Measurements from ENCODE around the gene POLR3GL. TPM values are rescaled to one million over a fixed set of nuclear protein-coding genes. Genes with fewer than 3 reads are reported as not detected.

POLR3GL gene
- total RNA-seq, 6 experiments from 2014 or later: 8.4 to 14.3 (median 11.9) TPM

GRCh38 chr1:145987926-145988325 is 23.4 kb downstream of the POLR3GL start:
- no peaks in the 10 kb centered on the region for H3K9me3 ChIP-seq
- peaks cover 0 to 45% (median 15%) of the 10 kb centered on the region in 4 donors for H3K4me1 ChIP-seq
- peaks cover 0 to 4% (median 1%) of the 10 kb centered on the region in 4 donors for H3K36me3 ChIP-seq
- intact Hi-C loops (cut with DNase I): no loop called here
- TF ChIP-seq CTCF (IDR thresholded peaks at IDR 0.05): no peak
- TF ChIP-seq POLR2A (IDR thresholded peaks at IDR 0.05): no peak
- no peak overlapping the region for H3K27ac ChIP-seq
- no peaks in the 10 kb centered on the region for H3K27me3 ChIP-seq
- ATAC-seq (no peak), DNase-seq (no peak)
- H3K4me3 ChIP-seq: no peak overlapping the region
- 86% methylated on average over 1 of the region's 1 CpG for WGBS (ENCODE audit: insufficient coverage, low coverage, low lambda C conversion rate, missing lambda C conversion rate)

GRCh38 chr1:145988773-145989172 is 24.3 kb downstream of the POLR3GL start:
- DNase-seq (no peak), ATAC-seq (no peak)
- TF ChIP-seq POLR2A (IDR thresholded peaks at IDR 0.05) (no peak), CTCF (IDR thresholded peaks at IDR 0.05) (no peak)
- H3K9me3 ChIP-seq: no peaks in the 10 kb centered on the region
- no peak overlapping the region for H3K4me3 ChIP-seq
- no peaks in the 10 kb centered on the region for H3K27me3 ChIP-seq
- peaks cover 0 to 45% (median 19%) of the 10 kb centered on the region in 4 donors for H3K4me1 ChIP-seq
- 45% methylated on average over 5 of the region's 5 CpGs for WGBS (ENCODE audit: insufficient coverage, low coverage, low lambda C conversion rate, missing lambda C conversion rate)
- H3K27ac ChIP-seq: no peak overlapping the region
- peaks cover 0 to 13% (median 8%) of the 10 kb centered on the region in 4 donors for H3K36me3 ChIP-seq
- intact Hi-C loops (cut with DNase I): no loop called here

GRCh38 chr1:145990249-145990855 is 25.9 kb downstream of the POLR3GL start:
- no peaks in the 10 kb centered on the region for H3K9me3 ChIP-seq
- no peak overlapping the region for H3K4me3 ChIP-seq
- ATAC-seq (peak in 2 of 4 donors; percentile 19 to 31), DNase-seq (peak in 1 of 3 donors; percentile 41)
- TF ChIP-seq CTCF (IDR thresholded peaks at IDR 0.05) (no peak), POLR2A (IDR thresholded peaks at IDR 0.05) (no peak)
- peaks cover 0 to 29% (median 23%) of the 10 kb centered on the region in 4 donors for H3K36me3 ChIP-seq
- 64% methylated on average over 7 of the region's 7 CpGs for WGBS (ENCODE audit: insufficient coverage, low coverage, low lambda C conversion rate, missing lambda C conversion rate)
- intact Hi-C loops (cut with DNase I): no loop called here
- H3K27ac ChIP-seq: peak overlapping the region in 1 of 3 donors; percentile 37
- peaks cover 0 to 50% (median 19%) of the 10 kb centered on the region in 4 donors for H3K4me1 ChIP-seq
- H3K27me3 ChIP-seq: no peaks in the 10 kb centered on the region

- peaks cover 0 to 35% (median 12%) of the 10 kb centered on the region in 4 donors for H3K4me1 ChIP-seq
- peak overlapping the region in 2 of 3 donors; percentile 2 to 88 for H3K27ac ChIP-seq
- TF ChIP-seq CTCF (IDR thresholded peaks at IDR 0.05) (no peak), POLR2A (IDR thresholded peaks at IDR 0.05) (peak; percentile 84)
These were observed 27.4 kb downstream of the POLR3GL start for GRCh38 chr1:145991735-145992412.

More at GRCh38 chr1:145991735-145992412, 27.4 kb downstream of the POLR3GL start:
- no peaks in the 10 kb centered on the region for H3K27me3 ChIP-seq
- peak overlapping the region in 1 of 3 donors; percentile 91 for H3K4me3 ChIP-seq
- ATAC-seq (peak in 1 of 4 donors; percentile 6), DNase-seq (no peak)
- no peaks in the 10 kb centered on the region for H3K9me3 ChIP-seq
- H3K36me3 ChIP-seq: peaks cover 0 to 31% (median 24%) of the 10 kb centered on the region in 4 donors
- intact Hi-C loops (cut with DNase I): no loop called here
- 31% methylated on average over 9 of the region's 10 CpGs for WGBS (ENCODE audit: insufficient coverage, low coverage, low lambda C conversion rate, missing lambda C conversion rate)

All from right lobe of liver (tissue), 6 donors.